ENCODE results near the gene SAMM50. TPM values are rescaled to one million over a fixed set of nuclear protein-coding genes. Genes with fewer than 3 reads are reported as not detected.

Gene SAMM50
- total RNA-seq, 4 donors from 2014 or later = 31.9 to 38.3 (median 32.1) TPM

- DNase-seq = peak; percentile 49 to 51
- Histone ChIP-seq H3K36me3 (peaks cover 25 to 51% of the 10 kb centered on the region in 2 donors), H3K4me3 (replicated peaks in 1 of 3) (no peak overlapping the region), H3K9me3 (no peaks in the 10 kb centered on the region), H3K4me1 (no peaks in the 10 kb centered on the region), H3K27me3 (no peaks in the 10 kb centered on the region), H3K27ac (no peak overlapping the region)
- 42 to 53% methylated on average over 12 to 18 of the region's 20 CpGs for WGBS, 2 donors
- TF ChIP-seq, protein P1, sequence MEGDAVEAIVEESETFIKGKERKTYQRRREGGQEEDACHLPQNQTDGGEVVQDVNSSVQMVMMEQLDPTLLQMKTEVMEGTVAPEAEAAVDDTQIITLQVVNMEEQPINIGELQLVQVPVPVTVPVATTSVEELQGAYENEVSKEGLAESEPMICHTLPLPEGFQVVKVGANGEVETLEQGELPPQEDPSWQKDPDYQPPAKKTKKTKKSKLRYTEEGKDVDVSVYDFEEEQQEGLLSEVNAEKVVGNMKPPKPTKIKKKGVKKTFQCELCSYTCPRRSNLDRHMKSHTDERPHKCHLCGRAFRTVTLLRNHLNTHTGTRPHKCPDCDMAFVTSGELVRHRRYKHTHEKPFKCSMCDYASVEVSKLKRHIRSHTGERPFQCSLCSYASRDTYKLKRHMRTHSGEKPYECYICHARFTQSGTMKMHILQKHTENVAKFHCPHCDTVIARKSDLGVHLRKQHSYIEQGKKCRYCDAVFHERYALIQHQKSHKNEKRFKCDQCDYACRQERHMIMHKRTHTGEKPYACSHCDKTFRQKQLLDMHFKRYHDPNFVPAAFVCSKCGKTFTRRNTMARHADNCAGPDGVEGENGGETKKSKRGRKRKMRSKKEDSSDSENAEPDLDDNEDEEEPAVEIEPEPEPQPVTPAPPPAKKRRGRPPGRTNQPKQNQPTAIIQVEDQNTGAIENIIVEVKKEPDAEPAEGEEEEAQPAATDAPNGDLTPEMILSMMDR (IDR thresholded peaks at IDR 0.05) = peak; percentile 73 to 95 (median 84)
- no peak for TF ChIP-seq POLR2A (IDR thresholded peaks at IDR 0.05)
- intact Hi-C loops (cut with DNase I) = loop anchor here (5.0 kb wide), 1 partner anchor 634 kb away; no protein-coding TSS in a partner anchor
Measured at GRCh38 chr22:43993072-43993760, 38.0 kb downstream of the SAMM50 start.

DNA sequence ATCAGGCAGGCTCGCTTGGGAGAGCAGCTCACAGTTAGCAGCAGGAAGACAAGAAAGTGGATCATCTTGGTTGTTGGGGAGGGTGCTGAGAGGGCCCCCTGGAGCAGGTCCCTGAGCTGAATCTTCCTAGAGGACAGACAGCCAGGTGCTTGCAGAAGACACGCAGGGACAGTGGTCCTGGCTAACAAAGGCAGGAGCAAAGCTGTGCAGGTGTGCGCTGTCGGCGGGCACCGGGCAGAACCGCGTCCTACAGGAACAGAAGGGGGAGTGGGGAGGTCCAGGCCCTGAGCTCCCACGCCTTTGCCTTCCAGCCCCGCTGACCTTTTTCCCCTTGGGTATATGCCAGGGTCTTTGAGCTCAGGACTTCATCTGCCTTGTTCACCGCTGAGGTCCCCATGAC is 38.8 kb downstream of the SAMM50 start:
- intact Hi-C loops (cut with DNase I) = loop anchor here (5.0 kb wide), 1 partner anchor 633 kb away; no protein-coding TSS in a partner anchor
- peaks cover 28 to 48% of the 10 kb centered on the region in 2 donors for H3K36me3 ChIP-seq
- 91 to 98% methylated on average over 10 to 11 of the region's 11 CpGs for WGBS, 2 donors
- H3K4me3 ChIP-seq (replicated peaks in 1 of 3) = no peak overlapping the region
- H3K4me1 ChIP-seq = no peaks in the 10 kb centered on the region
- no peaks in the 10 kb centered on the region for H3K27me3 ChIP-seq
- H3K27ac ChIP-seq = no peak overlapping the region
- DNase-seq = no peak
- no peaks in the 10 kb centered on the region for H3K9me3 ChIP-seq
- no peak for TF ChIP-seq POLR2A (IDR thresholded peaks at IDR 0.05)
- TF ChIP-seq, protein P1 (IDR thresholded peaks at IDR 0.05) = no peak

- Histone ChIP-seq H3K27me3 (no peaks in the 10 kb centered on the region), H3K4me3 (replicated peaks in 1 of 3) (no peak overlapping the region), H3K27ac (no peak overlapping the region), H3K36me3 (peaks cover 28 to 44% of the 10 kb centered on the region in 2 donors), H3K4me1 (no peaks in the 10 kb centered on the region), H3K9me3 (no peaks in the 10 kb centered on the region)
- WGBS, 2 donors = 78 to 93% methylated on average over 7 to 9 of the region's 9 CpGs
- intact Hi-C loops (cut with DNase I) = loop anchor here (5.0 kb wide), 1 partner anchor 633 kb away; no protein-coding TSS in a partner anchor
- TF ChIP-seq, protein P1 (IDR thresholded peaks at IDR 0.05) = no peak
- no peak for TF ChIP-seq POLR2A (IDR thresholded peaks at IDR 0.05)
- no peak for DNase-seq
Measured at GRCh38 chr22:43994416-43994815, 39.2 kb downstream of the SAMM50 start.

- Histone ChIP-seq H3K4me3 (replicated peaks in 1 of 3) (no peak overlapping the region), H3K36me3 (peaks cover 28 to 38% of the 10 kb centered on the region in 2 donors), H3K9me3 (no peaks in the 10 kb centered on the region), H3K4me1 (no peaks in the 10 kb centered on the region), H3K27ac (no peak overlapping the region), H3K27me3 (no peaks in the 10 kb centered on the region)
- intact Hi-C loops (cut with DNase I) = loop anchor here (5.0 kb wide), 2 partner anchors 87 to 622 kb away; no protein-coding TSS in a partner anchor
- DNase-seq = no peak
- WGBS, 2 donors = 97 to 98% methylated on average over 9 to 14 of the region's 15 CpGs
- TF ChIP-seq POLR2A (IDR thresholded peaks at IDR 0.05) = no peak
- TF ChIP-seq, protein P1 (IDR thresholded peaks at IDR 0.05) = no peak
Measured at GRCh38 chr22:43995057-43995685, 39.9 kb downstream of the SAMM50 start.

- no peak for DNase-seq
- H3K9me3 ChIP-seq = no peaks in the 10 kb centered on the region
- H3K27me3 ChIP-seq = no peaks in the 10 kb centered on the region
- peaks cover 28 to 34% of the 10 kb centered on the region in 2 donors for H3K36me3 ChIP-seq
- WGBS, 2 donors = 80 to 83% methylated on average over 10 of the region's 10 CpGs
- no peak overlapping the region for H3K4me3 ChIP-seq (replicated peaks in 1 of 3)
- H3K27ac ChIP-seq = no peak overlapping the region
- intact Hi-C loops (cut with DNase I) = loop anchor here (5.0 kb wide), 2 partner anchors 87 to 622 kb away; no protein-coding TSS in a partner anchor
- H3K4me1 ChIP-seq = no peaks in the 10 kb centered on the region
- TF ChIP-seq, protein P1 (IDR thresholded peaks at IDR 0.05) = no peak
- no peak for TF ChIP-seq POLR2A (IDR thresholded peaks at IDR 0.05)
Measured at GRCh38 chr22:43995798-43996169, 40.5 kb downstream of the SAMM50 start.

Measured in thyroid gland (tissue), 4 donors.